ENCODE data around the gene INPP5D.

GRCh38 chr2:233053928-233054784 lies 6.0 kb upstream of the INPP5D start:
- TF ChIP-seq REST (IDR thresholded peaks at IDR 0.05; ENCODE audit: low read depth, low read length) (no peak), FOXJ3 (CRISPR knock-in tag; IDR thresholded peaks at IDR 0.05) (no peak)
